Measurements from ENCODE around the gene LRAT.
"Not testable (repeated sequence)": the region's sequence is repeated elsewhere in the genome, so short reads cannot be mapped to it uniquely, and the experiment has no call there.

The LRAT gene

GRCh38 chr4:154743683-154744340 lies at the start of gene LRAT:
LRAT (plus strand) TSS chr4:154744000; CDS start chr4:154744327, 327 bp downstream.
- in situ Hi-C loops (cut with MboI; ENCODE audit: low sequenced_read_pairs) = no loop called here

GRCh38 chr4:154707877-154708276 lies 35.9 kb upstream of the LRAT start:
- in situ Hi-C loops (cut with MboI; ENCODE audit: low sequenced_read_pairs) = no loop called here

- in situ Hi-C loops (cut with MboI; ENCODE audit: low sequenced_read_pairs) = no loop called here
Measured at GRCh38 chr4:154709550-154709949, 34.2 kb upstream of the LRAT start.

- in situ Hi-C loops (cut with MboI; ENCODE audit: low sequenced_read_pairs) = no loop called here
Measured at GRCh38 chr4:154711522-154711921, 32.3 kb upstream of the LRAT start.

GRCh38 chr4:154714339-154715040 lies 29.3 kb upstream of the LRAT start:
- in situ Hi-C loops (cut with MboI; ENCODE audit: low sequenced_read_pairs) = no loop called here

GRCh38 chr4:154719087-154719486 lies 24.7 kb upstream of the LRAT start:
- in situ Hi-C loops (cut with MboI; ENCODE audit: low sequenced_read_pairs) = no loop called here

GRCh38 chr4:154720123-154720522 lies 23.7 kb upstream of the LRAT start:
- in situ Hi-C loops (cut with MboI; ENCODE audit: low sequenced_read_pairs) = no loop called here

GRCh38 chr4:154720618-154721267 lies 23.1 kb upstream of the LRAT start:
- in situ Hi-C loops (cut with MboI; ENCODE audit: low sequenced_read_pairs) = no loop called here

- in situ Hi-C loops (cut with MboI; ENCODE audit: low sequenced_read_pairs) = no loop called here
Measured at GRCh38 chr4:154722262-154722661, 21.5 kb upstream of the LRAT start.

GRCh38 chr4:154723601-154724000 lies 20.2 kb upstream of the LRAT start:
- in situ Hi-C loops (cut with MboI; ENCODE audit: low sequenced_read_pairs) = not testable (repeated sequence)

GRCh38 chr4:154727540-154727939 lies 16.3 kb upstream of the LRAT start:
- in situ Hi-C loops (cut with MboI; ENCODE audit: low sequenced_read_pairs) = no loop called here

- in situ Hi-C loops (cut with MboI; ENCODE audit: low sequenced_read_pairs) = no loop called here
Measured at GRCh38 chr4:154731756-154732155, 12.0 kb upstream of the LRAT start.

- in situ Hi-C loops (cut with MboI; ENCODE audit: low sequenced_read_pairs) = no loop called here
Measured at GRCh38 chr4:154732669-154733068, 11.1 kb upstream of the LRAT start.

GRCh38 chr4:154736770-154737169 lies 7.0 kb upstream of the LRAT start:
- in situ Hi-C loops (cut with MboI; ENCODE audit: low sequenced_read_pairs) = no loop called here

GRCh38 chr4:154738426-154738825 lies 5.4 kb upstream of the LRAT start:
- in situ Hi-C loops (cut with MboI; ENCODE audit: low sequenced_read_pairs) = no loop called here

- in situ Hi-C loops (cut with MboI; ENCODE audit: low sequenced_read_pairs) = no loop called here
Measured at GRCh38 chr4:154739111-154739510, 4.7 kb upstream of the LRAT start.

GRCh38 chr4:154740462-154740861 lies 3.3 kb upstream of the LRAT start:
- in situ Hi-C loops (cut with MboI; ENCODE audit: low sequenced_read_pairs) = no loop called here

- in situ Hi-C loops (cut with MboI; ENCODE audit: low sequenced_read_pairs) = no loop called here
Measured at GRCh38 chr4:154741131-154741665, 2.6 kb upstream of the LRAT start.

- in situ Hi-C loops (cut with MboI; ENCODE audit: low sequenced_read_pairs) = no loop called here
Measured at GRCh38 chr4:154741922-154742850, 1.6 kb upstream of the LRAT start.

- in situ Hi-C loops (cut with MboI; ENCODE audit: low sequenced_read_pairs) = no loop called here
Measured at GRCh38 chr4:154744341-154744926, 634 bp downstream of the LRAT start.

Data from HL-60/S4 (cell line).